ENCODE measurements around the gene SOX30.

SOX30 gene

GRCh38 chr5:157607371-157608161 lies 44.7 kb downstream of the SOX30 start:
- no peak for DNase-seq

GRCh38 chr5:157606046-157606445 lies 46.2 kb downstream of the SOX30 start:
- DNase-seq: no peak

- DNase-seq: no peak
Observed at GRCh38 chr5:157603333-157604190, 48.7 kb downstream of the SOX30 start.

GRCh38 chr5:157602505-157602904 lies 49.7 kb downstream of the SOX30 start:
- no peak for DNase-seq

GRCh38 chr5:157600252-157600651 lies 52.0 kb downstream of the SOX30 start:
- DNase-seq: no peak

GRCh38 chr5:157599565-157599964 lies 52.7 kb downstream of the SOX30 start:
- no peak for DNase-seq

GRCh38 chr5:157598350-157598936 lies 53.8 kb downstream of the SOX30 start:
- DNase-seq: no peak

- DNase-seq: no peak
Observed at GRCh38 chr5:157597277-157597676, 55.0 kb downstream of the SOX30 start.

GRCh38 chr5:157596487-157596886 lies 55.8 kb downstream of the SOX30 start:
- DNase-seq: no peak

GRCh38 chr5:157594675-157595459 lies 57.4 kb downstream of the SOX30 start:
- DNase-seq: no peak

- DNase-seq: no peak
Observed at GRCh38 chr5:157594257-157594656, 58.0 kb downstream of the SOX30 start.

- DNase-seq: no peak
Observed at GRCh38 chr5:157593052-157593757, 59.0 kb downstream of the SOX30 start.

- no peak for DNase-seq
Observed at GRCh38 chr5:157592594-157592993, 59.6 kb downstream of the SOX30 start.

GRCh38 chr5:157590478-157590877 lies 61.8 kb downstream of the SOX30 start:
- no peak for DNase-seq

- DNase-seq: no peak
Observed at GRCh38 chr5:157584628-157585027, 67.6 kb downstream of the SOX30 start.

GRCh38 chr5:157582731-157583620 lies 69.3 kb downstream of the SOX30 start:
- DNase-seq: no peak

GRCh38 chr5:157581901-157582300 lies 70.3 kb downstream of the SOX30 start:
- no peak for DNase-seq

GRCh38 chr5:157578079-157578780 lies 74.0 kb downstream of the SOX30 start:
- DNase-seq: no peak

- DNase-seq: no peak
Observed at GRCh38 chr5:157576678-157577077, 75.6 kb downstream of the SOX30 start.
